ENCODE results near the gene AMOTL1.
"Not testable (repeated sequence)": the region's sequence is repeated elsewhere in the genome, so short reads cannot be mapped to it uniquely, and the experiment has no call there.

AMOTL1 gene

GRCh38 chr11:94790197-94790596 lies 22.0 kb downstream of the AMOTL1 start:
- Histone ChIP-seq H3K4me3 (no peak overlapping the region), H3K27ac (peak overlapping the region in 2 of 21 experiments; percentile 5 to 8)

DNA sequence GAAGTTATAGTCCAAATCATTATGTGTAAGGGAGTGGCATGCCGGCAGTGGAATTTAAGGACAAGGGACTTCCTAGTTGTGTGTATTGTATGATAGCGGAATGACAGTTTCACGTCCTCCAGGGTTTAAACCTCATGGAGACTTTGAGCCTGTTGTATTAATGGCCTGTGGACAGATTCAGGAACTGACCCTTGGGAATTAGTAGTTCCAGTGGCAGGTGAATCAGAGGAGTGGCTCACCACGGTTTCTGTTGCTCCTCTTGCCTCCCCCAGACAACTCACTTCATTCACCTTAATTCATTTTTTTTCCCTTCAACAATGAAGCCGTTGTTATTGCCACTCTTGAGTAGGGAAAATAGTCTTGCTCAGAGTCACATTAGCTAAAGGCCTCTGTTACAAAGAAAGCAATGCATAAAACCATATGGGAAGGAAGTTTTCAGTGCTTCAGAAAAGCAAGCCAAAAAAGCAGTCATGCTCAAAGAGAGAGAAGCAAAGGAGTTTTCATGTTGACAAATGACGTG lies 22.6 kb downstream of the AMOTL1 start:
- H3K27ac ChIP-seq = peak overlapping the region in 2 of 21 experiments; percentile 5 to 8

GRCh38 chr11:94791216-94791889 lies 23.2 kb downstream of the AMOTL1 start:
- Histone ChIP-seq H3K4me3 (no peak overlapping the region), H3K27ac (peak overlapping the region in 2 of 21 experiments; percentile 27 to 32)

More for the DNA sequence above, 22.6 kb downstream of the AMOTL1 start:
- H3K4me3 ChIP-seq = no peak overlapping the region

GRCh38 chr11:94791942-94792341 lies 23.8 kb downstream of the AMOTL1 start:
- H3K27ac ChIP-seq = peak overlapping the region in 1 of 21 experiments; percentile 32
- not testable (repeated sequence) for H3K4me3 ChIP-seq

- peak overlapping the region in 1 of 21 experiments; percentile 22 for H3K27ac ChIP-seq
These were observed 24.3 kb downstream of the AMOTL1 start for GRCh38 chr11:94792451-94792850.

GRCh38 chr11:94793002-94793401 lies 24.8 kb downstream of the AMOTL1 start:
- H3K27ac ChIP-seq = peak overlapping the region in 2 of 21 experiments; percentile 12 to 75

More at GRCh38 chr11:94792451-94792850, 24.3 kb downstream of the AMOTL1 start:
- no peak overlapping the region for H3K4me3 ChIP-seq

GRCh38 chr11:94793822-94794221 lies 25.7 kb downstream of the AMOTL1 start:
- Histone ChIP-seq H3K27ac (peak overlapping the region in 13 of 21 experiments; percentile 0 to 75 (median 38)), H3K4me3 (no peak overlapping the region)

More at GRCh38 chr11:94793002-94793401, 24.8 kb downstream of the AMOTL1 start:
- H3K4me3 ChIP-seq = no peak overlapping the region

GRCh38 chr11:94794287-94795168 lies 26.4 kb downstream of the AMOTL1 start:
- Histone ChIP-seq H3K27ac (peak overlapping the region in 15 of 21 experiments; percentile 0 to 75 (median 38)), H3K4me3 (no peak overlapping the region)

DNA sequence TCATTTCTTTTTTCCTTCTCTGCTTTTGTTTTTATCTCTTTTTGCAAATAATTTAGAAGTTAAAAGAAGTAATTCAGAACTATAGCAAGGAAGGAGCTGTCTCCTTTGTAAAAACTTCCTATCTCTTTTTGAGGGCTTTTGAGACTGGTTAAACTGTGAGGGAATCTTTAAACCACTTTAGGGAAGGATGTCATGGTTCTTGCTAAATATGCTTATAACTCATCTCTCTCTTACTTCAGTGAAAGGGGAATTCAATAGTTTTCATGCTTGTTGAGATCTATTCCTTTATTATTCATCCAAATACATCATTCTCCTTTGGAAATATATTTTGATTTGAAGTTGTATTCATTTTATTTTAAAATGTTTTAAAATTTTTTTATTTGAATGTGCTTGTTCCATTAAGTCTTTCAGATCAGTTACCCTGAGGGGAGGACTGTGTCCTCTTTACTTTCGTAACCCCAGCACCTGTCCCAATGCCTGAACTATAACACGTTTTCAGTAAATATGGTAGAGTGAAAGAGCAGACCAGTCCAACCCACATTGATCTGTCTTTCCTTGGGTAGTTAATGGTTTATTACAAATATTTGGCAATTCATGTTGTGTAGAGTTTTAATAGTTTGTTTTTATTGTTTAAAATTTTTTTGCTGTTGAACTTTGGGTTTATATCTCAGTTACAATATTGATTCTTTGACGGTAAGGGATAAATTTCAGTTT lies 27.5 kb downstream of the AMOTL1 start:
- no peak overlapping the region for H3K4me3 ChIP-seq
- H3K27ac ChIP-seq = peak overlapping the region in 6 of 21 experiments; percentile 0 to 55 (median 28)

GRCh38 chr11:94796190-94796580 lies 28.0 kb downstream of the AMOTL1 start:
- Histone ChIP-seq H3K4me3 (no peak overlapping the region), H3K27ac (no peak overlapping the region)

GRCh38 chr11:94796863-94797262 lies 28.7 kb downstream of the AMOTL1 start:
- Histone ChIP-seq H3K27ac (no peak overlapping the region), H3K4me3 (no peak overlapping the region)

DNA sequence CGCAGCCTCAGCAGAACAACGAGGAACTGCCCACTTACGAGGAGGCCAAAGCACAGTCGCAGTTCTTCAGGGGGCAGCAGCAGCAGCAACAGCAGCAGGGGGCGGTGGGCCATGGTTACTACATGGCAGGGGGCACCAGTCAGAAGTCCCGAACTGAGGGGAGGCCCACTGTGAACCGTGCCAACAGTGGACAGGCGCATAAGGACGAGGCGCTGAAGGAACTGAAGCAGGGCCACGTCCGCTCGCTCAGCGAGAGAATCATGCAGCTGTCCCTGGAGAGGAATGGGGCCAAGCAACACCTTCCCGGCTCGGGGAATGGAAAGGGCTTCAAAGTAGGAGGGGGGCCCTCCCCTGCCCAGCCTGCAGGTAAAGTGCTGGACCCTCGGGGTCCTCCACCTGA lies 31.6 kb downstream of the AMOTL1 start:
- no peak overlapping the region for H3K4me3 ChIP-seq
- H3K27ac ChIP-seq = peak overlapping the region in 3 of 21 experiments; percentile 6 to 71 (median 29)

- Histone ChIP-seq H3K27ac (peak overlapping the region in 8 of 21 experiments; percentile 1 to 71 (median 42)), H3K4me3 (no peak overlapping the region)
These were observed 32.3 kb downstream of the AMOTL1 start for GRCh38 chr11:94800414-94800813.

- H3K27ac ChIP-seq = peak overlapping the region in 4 of 21 experiments; percentile 1 to 54 (median 44)
- H3K4me3 ChIP-seq = no peak overlapping the region
These were observed 33.8 kb downstream of the AMOTL1 start for GRCh38 chr11:94801866-94802460.

DNA sequence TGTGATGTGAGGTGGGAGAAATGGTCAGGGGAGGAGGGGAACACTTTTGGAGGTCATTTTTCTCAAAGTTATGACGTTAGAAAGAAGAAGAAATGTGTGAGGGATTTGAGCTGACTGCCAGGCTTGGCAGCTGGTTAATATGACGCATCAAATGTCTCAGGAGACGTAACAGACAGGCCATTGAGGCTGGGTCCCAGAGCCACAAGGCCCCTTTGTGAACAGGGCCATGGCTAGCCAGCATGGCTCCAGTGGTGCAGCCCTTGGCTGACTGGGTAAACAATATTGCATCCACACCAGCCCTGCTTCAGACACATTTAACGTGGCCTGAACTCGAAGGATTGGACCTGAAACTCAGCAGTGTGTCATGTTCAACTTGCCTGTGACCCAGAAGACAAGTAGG lies 34.3 kb downstream of the AMOTL1 start:
- H3K4me3 ChIP-seq = no peak overlapping the region
- peak overlapping the region in 2 of 21 experiments; percentile 7 to 38 for H3K27ac ChIP-seq

GRCh38 chr11:94803491-94803890 lies 35.3 kb downstream of the AMOTL1 start:
- Histone ChIP-seq H3K27ac (peak overlapping the region in 1 of 21 experiments; percentile 7), H3K4me3 (no peak overlapping the region)

DNA sequence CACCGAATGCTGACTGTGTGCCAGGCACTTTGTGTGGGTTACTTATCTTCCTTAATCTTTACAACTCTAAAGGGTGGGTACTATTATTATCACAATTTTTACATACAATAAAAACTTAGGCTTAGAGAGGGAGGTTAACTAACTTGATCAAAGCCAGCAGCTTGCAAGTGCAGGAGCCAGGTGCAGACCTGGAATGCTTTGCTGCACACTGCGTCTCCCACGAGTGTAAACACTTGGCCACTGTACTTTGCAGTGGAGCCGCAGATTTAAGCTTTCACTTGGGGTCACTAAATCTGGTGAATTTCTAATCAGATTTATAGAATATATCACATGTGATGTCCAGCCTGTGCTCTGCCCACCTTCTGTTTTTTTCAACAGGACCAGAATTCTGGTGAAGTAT lies 36.7 kb downstream of the AMOTL1 start:
- Histone ChIP-seq H3K27ac (no peak overlapping the region), H3K4me3 (no peak overlapping the region)

DNA sequence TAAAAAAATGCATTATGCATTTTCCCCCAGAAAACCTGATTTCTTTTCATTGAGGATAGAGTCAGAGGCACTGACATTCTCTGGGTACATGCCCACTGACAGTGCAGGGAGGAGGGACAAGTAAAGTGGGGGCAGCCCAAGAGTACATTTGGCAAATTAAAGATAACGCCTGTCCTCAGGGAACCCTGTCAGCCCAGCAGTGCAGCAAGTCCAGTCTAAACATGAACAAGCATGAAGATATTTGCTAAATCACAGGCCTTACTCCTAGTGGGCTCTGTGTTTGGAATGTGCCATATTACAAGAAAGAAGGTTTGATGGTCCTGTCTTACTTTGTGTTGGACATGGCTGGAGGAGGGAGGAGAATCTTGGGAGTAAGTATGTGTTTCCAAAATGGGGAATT lies 37.9 kb downstream of the AMOTL1 start:
- no peak overlapping the region for H3K4me3 ChIP-seq
- H3K27ac ChIP-seq = no peak overlapping the region

DNA sequence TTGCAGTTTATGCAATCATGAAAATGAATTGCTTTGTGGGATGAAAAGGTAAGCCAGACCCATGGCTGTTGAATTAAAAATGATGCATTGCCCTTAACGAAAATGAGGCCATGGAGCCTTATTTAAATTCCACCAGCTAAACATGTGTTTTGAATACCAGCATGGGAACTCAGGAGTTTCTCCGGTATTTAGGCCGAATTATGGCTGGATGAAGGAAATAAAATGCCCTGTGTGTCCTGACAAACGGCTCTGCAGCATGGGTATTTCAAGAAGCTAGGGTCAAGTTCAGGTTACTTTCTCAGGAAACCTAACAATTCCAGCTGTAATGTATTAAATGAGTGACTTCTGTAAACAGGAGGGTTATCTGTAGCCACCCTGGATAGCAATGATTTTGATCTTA lies 38.3 kb downstream of the AMOTL1 start:
- no peak overlapping the region for H3K27ac ChIP-seq
- no peak overlapping the region for H3K4me3 ChIP-seq

Data from skin epidermis (tissue), 12 donors.